Measurements from ENCODE around the gene JARID2. TPM values are rescaled to one million over a fixed set of nuclear protein-coding genes. Genes with fewer than 3 reads are reported as not detected.

Gene JARID2
- total and polyA plus RNA-seq, 9 of the 15 experiments (the other 6 are each of a cell fraction or from before 2014, with no cell fraction given): 5.0 to 29.0 (median 15.6) TPM

DNA sequence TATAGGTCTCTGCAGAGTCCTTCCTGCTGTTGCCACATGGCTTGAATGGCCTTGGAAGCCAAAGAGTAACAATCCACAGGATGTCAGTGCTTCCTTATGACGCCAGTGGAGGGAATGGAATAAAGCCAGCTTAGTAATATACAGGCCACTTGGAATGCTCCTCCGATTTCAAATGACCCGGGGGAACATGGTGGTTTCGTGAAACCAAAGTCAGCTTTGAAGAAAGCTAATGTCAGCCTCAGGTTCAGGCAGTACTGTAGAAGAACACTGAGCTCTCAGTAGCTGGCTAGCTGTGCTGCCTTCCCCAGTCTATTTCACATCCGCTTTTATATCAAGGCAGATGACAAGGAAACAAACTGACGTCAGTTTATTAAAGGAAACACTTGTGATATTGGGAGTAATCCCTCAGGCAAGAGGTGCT is 227.9 kb downstream of the JARID2 start:
- Histone ChIP-seq H3K4me3 (no peak overlapping the region), H3K9me1 (ENCODE audit: control insufficient read depth, insufficient read depth, low read length) (no peaks in the 10 kb centered on the region), H3K27me3 (ENCODE audit: control insufficient read depth in 2 of 2, insufficient read depth in 2 of 2, low read length in 2 of 2) (no peaks in the 10 kb centered on the region), H3K4me1 (replicated peaks in 1 of 2; ENCODE audit: control insufficient read depth in 2 of 2, insufficient read depth in 2 of 2, low read length in 2 of 2) (0 out of 5 replicates have a peak, but pooled peaks cover 0 to 3% of the 10 kb centered on the region in 2 experiments), H3K36me3 (ENCODE audit: control insufficient read depth, insufficient read depth, low read length) (peaks cover 54% of the 10 kb centered on the region), H2AFZ (ENCODE audit: low read depth, low read length) (no peak overlapping the region), H3K9ac (ENCODE audit: insufficient read depth in 1 of 2, low read depth in 2 of 2, low read length in 2 of 2) (no peak overlapping the region), H4K20me1 (replicated peaks; ENCODE audit: control insufficient read depth, insufficient read depth, low read length) (no peaks in the 10 kb centered on the region; the same call in 1 of the 2 replicates), H3K4me2 (ENCODE audit: insufficient read depth, low read length) (no peak overlapping the region), H3K79me2 (ENCODE audit: control insufficient read depth, insufficient read depth, low read length) (peaks cover 3% of the 10 kb centered on the region; the same call in 1 of the 3 replicates), H3K27ac (ENCODE audit: extremely low read depth, low read depth, low read length) (no peak overlapping the region), H3K9me3 (replicated peaks; ENCODE audit: control insufficient read depth, insufficient read depth, low read depth, low read length) (no peaks in the 10 kb centered on the region)
- intact Hi-C loops (cut with micrococcal nuclease): no loop called here
- DNase-seq (ENCODE audit: extremely low read depth in 1 of 4, low spot score in 3 of 4): no peak
- no peak for ATAC-seq
- FAIRE-seq: no peak
- 90% methylated on average over 6 of the region's 6 CpGs for WGBS (ENCODE audit: insufficient coverage, low coverage, missing lambda C conversion rate)
- ChIA-PET CTCF (ENCODE audit: low intra/inter-chr PET ratio) (no interaction called here), POLR2A (no interaction called here)
- in situ Hi-C loops (cut with MboI): no loop called here
- BruUV-seq (replicated peaks): no TSS peak
- TF ChIP-seq, protein P1, sequence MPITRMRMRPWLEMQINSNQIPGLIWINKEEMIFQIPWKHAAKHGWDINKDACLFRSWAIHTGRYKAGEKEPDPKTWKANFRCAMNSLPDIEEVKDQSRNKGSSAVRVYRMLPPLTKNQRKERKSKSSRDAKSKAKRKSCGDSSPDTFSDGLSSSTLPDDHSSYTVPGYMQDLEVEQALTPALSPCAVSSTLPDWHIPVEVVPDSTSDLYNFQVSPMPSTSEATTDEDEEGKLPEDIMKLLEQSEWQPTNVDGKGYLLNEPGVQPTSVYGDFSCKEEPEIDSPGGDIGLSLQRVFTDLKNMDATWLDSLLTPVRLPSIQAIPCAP (CRISPR knock-in tag; IDR thresholded peaks at IDR 0.05; ENCODE audit: borderline replicate concordance): no peak
- TF ChIP-seq NCOA6 (IDR thresholded peaks at IDR 0.05): no peak
- no peak for TF ChIP-seq ATF2 (CRISPR knock-in tag; IDR thresholded peaks at IDR 0.05)
- TF ChIP-seq ZNF785 (CRISPR knock-in tag; IDR thresholded peaks at IDR 0.05): no peak
- TF ChIP-seq ZNF121 (CRISPR knock-in tag; conservative IDR thresholded peaks at IDR 0.05): no peak
- no peak for TF ChIP-seq SLC30A9 (CRISPR knock-in tag; IDR thresholded peaks at IDR 0.05)
- TF ChIP-seq BMI1 (IDR thresholded peaks at IDR 0.05; ENCODE audit: low read length): no peak
- no peak for TF ChIP-seq ZNF282 (CRISPR knock-in tag; IDR thresholded peaks at IDR 0.05)
- TF ChIP-seq PRMT5 (CRISPR knock-in tag; IDR thresholded peaks at IDR 0.05): no peak
- TF ChIP-seq, protein P2, sequence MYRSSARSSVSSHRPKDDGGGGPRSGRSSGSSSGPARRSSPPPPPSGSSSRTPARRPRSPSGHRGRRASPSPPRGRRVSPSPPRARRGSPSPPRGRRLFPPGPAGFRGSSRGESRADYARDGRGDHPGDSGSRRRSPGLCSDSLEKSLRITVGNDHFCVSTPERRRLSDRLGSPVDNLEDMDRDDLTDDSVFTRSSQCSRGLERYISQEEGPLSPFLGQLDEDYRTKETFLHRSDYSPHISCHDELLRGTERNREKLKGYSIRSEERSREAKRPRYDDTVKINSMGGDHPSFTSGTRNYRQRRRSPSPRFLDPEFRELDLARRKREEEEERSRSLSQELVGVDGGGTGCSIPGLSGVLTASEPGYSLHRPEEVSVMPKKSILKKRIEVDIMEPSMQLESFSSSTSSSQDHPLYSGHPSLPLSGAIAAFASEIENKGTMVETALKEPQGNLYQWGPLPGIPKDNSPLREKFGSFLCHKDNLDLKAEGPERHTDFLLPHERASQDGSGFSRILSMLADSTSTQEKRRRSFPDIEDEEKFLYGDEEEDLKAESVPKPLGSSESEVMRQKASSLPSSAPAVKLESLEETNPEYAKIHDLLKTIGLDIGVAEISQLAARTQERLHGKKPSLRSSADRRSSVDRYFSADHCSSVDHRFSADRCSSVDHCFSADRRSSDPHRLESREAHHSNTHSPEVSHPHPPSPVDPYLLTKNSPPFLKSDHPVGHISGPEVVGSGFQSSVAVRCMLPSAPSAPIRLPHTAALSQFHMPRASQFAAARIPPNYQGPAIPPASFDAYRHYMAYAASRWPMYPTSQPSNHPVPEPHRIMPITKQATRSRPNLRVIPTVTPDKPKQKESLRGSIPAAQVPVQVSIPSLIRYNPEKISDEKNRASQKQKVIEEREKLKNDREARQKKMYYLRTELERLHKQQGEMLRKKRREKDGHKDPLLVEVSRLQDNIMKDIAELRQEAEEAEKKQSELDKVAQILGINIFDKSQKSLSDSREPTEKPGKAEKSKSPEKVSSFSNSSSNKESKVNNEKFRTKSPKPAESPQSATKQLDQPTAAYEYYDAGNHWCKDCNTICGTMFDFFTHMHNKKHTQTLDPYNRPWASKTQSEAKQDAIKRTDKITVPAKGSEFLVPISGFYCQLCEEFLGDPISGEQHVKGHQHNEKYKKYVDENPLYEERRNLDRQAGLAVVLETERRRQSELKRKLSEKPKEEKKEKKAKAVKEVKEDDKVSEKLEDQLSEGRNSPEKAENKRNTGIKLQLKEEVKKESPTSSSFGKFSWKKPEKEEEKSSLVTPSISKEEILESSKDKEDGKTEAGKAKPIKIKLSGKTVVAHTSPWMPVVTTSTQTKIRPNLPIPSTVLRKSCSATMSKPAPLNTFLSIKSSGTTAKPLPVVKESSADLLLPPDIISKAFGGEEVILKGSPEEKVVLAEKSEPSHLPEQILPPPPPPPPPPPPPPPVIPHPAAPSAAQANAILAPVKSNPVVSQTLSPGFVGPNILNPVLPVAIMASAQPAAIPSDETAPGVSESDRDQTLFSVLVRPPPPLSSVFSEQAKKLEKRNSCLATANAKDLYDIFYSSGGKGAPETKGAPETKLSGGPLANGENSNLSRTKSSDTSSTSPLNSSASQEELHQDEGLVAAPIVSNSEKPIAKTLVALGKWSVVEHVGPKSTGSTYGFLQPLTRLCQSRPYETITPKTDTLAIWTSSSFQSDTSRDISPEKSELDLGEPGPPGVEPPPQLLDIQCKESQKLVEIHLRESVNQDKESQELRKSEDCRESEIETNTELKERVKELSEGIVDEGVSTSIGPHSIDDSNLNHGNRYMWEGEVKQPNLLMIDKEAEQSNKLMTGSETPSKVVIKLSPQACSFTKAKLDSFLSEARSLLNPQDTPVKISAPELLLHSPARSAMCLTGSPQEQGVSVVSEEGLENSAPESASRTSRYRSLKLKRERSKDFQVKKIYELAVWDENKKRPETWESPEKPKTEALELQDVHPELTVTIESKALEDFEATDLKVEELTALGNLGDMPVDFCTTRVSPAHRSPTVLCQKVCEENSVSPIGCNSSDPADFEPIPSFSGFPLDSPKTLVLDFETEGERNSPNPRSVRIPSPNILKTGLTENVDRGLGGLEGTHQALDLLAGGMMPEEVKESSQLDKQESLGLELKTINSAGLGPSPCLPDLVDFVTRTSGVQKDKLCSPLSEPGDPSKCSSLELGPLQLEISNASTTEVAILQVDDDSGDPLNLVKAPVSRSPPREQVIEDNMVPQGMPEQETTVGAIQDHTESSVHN (IDR thresholded peaks at IDR 0.05; ENCODE audit: borderline replicate concordance in 1 of 2, low read depth in 1 of 2): no peak
- TF ChIP-seq ZNF324 (CRISPR knock-in tag; IDR thresholded peaks at IDR 0.05): no peak
- TF ChIP-seq PHF21A (IDR thresholded peaks at IDR 0.05; ENCODE audit: borderline replicate concordance, low read depth): no peak

Data from K562 (cell line).